Left ventricle myocardium inferior (tissue), 1 donor: ENCODE measurements around the gene PRPF39. TPM values are rescaled to one million over a fixed set of nuclear protein-coding genes. Genes with fewer than 3 reads are reported as not detected.

ENCODE experiments used
- DNase-seq: peaks from one replicate; pipeline ENCODE4 v3.0.0-alpha.2; 2020
- H3K27ac ChIP-seq: fragments of 200-600 bp; replicated peaks from 2 replicates; pipeline ENCODE4 v1.8.0; 2021
- H3K27me3 ChIP-seq: fragments of 200-600 bp; 2 replicates; pipeline ENCODE4 v1.8.0; 2021; ENCODE audit warnings: low read depth
- H3K36me3 ChIP-seq: fragments of 200-600 bp; 2 replicates; pipeline ENCODE4 v1.8.0; 2021
- H3K4me1 ChIP-seq: fragments of 200-600 bp; 2 replicates; pipeline ENCODE4 v1.8.0; 2021
- H3K4me3 ChIP-seq: fragments of 200-600 bp; 2 replicates; pipeline ENCODE4 v1.8.0; 2021; ENCODE audit warnings: mild to moderate bottlenecking, moderate library complexity
- H3K9me3 ChIP-seq: fragments of 200-600 bp; replicated peaks from 2 replicates; pipeline ENCODE4 v1.8.0; 2021
- CTCF ChIP-seq: fragments of 200-600 bp; IDR thresholded peaks from 2 replicates; pipeline ENCODE4 v1.8.0; 2021; ENCODE audit warnings: antibody characterized with exemption, mild to moderate bottlenecking, borderline replicate concordance
- intact Hi-C: fragments of 100-400 bp; cut with micrococcal nuclease; formaldehyde crosslinking; loops from one replicate; pipeline ENCODE4 v1.11.0; 2022
- total RNA-seq: library from RNA; stranded (reverse); fragmentation: NEBNext Ultra II Directional; extraction: Animal tissue kit (Norgen Biotek cat#: 25700); gene quantifications from one replicate; pipeline ENCODE4 v1.2.1, GENCODE V29; 2021
- donor health status: DM: no; HTN: yes; CAD: no; lungs with severe emphysema.

The PRPF39 gene
- total RNA-seq, 1 donor from 2014 or later, result 11.1 TPM

DNA sequence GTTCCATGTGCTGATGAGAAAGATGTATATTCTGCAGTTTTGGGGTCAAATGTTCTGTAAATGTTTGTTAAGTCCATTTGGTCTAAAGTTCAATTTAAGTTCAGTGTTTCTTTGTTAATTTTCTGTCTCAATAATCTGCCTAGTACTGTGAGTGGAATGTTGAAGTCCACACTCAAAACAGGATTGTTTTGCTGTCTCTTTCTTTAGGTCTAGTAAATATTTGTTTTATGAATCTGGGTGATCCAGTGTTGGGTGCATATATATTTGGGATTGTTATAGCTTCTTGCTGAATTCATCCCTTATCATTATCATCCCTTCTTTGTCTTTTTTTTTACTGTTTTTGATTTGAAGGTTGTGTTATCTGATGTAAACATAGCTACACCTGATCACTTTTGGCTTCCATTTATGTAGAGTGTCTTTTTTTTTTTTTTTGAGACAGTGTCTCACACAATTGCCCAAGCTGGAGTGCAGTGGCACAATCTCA is 26.0 kb upstream of the PRPF39 start:
- no peak overlapping the region for H3K4me3 ChIP-seq
- no peak for TF ChIP-seq CTCF
- H3K27ac ChIP-seq, result no peak overlapping the region
- H3K27me3 ChIP-seq, result no peaks in the 10 kb centered on the region
- peaks cover 37% of the 10 kb centered on the region for H3K36me3 ChIP-seq
- intact Hi-C loops, result no loop called here
- DNase-seq, result no peak
- H3K4me1 ChIP-seq, result no peaks in the 10 kb centered on the region
- H3K9me3 ChIP-seq, result peaks cover 15% of the 10 kb centered on the region

DNA sequence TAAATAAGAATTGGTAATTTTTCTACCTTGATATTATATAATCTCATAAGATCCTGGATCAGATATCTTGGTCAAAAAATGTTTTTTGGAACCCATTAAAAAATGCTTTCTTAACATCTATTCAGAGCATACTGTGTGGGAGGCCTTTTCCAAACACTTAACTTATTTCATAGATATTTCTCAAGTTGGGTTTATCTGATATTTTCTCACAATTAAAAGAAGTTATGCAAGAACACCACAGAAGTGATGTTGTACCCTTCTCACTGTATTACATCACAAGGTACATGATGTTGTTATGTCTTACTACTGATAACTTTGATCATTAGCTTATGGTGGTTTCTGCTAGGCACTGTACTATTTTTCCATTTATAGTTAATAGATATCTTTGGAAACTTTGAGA is 23.4 kb upstream of the PRPF39 start:
- H3K36me3 ChIP-seq, result peaks cover 12% of the 10 kb centered on the region
- no peak for DNase-seq
- H3K27ac ChIP-seq, result no peak overlapping the region
- H3K9me3 ChIP-seq, result peaks cover 15% of the 10 kb centered on the region
- intact Hi-C loops, result no loop called here
- no peak for TF ChIP-seq CTCF
- no peaks in the 10 kb centered on the region for H3K27me3 ChIP-seq
- no peak overlapping the region for H3K4me3 ChIP-seq
- H3K4me1 ChIP-seq, result peaks cover 12% of the 10 kb centered on the region

- TF ChIP-seq CTCF, result no peak
- intact Hi-C loops, result no loop called here
- Histone ChIP-seq H3K27ac (peak overlapping the region; percentile 74), H3K36me3 (peaks cover 17% of the 10 kb centered on the region), H3K9me3 (no peaks in the 10 kb centered on the region), H3K27me3 (no peaks in the 10 kb centered on the region), H3K4me3 (peak overlapping the region; percentile 33), H3K4me1 (peaks cover 23% of the 10 kb centered on the region)
- DNase-seq, result no peak
Observed at GRCh38 chr14:45065540-45065939, 18.4 kb upstream of the PRPF39 start.

DNA sequence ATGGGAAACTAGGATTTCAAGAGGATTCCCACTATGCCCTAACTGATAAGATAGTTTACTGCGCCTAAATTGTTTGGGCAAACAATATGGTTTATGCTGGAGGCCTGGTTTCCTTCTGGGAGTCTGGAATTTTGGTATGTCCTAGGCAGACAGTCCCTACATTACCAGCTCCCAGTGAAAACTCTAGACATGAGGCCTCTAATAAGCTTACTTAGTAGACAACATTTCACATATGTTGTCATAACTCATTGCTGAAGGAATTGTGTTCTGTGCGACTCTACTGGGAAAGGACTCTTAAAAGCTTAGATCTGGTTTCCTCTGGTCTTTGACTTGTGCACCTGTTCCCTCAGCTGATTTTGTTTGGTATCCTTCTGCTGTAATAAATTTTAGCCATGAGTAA is 18.0 kb upstream of the PRPF39 start:
- intact Hi-C loops, result no loop called here
- Histone ChIP-seq H3K4me3 (peak overlapping the region; percentile 33), H3K4me1 (peaks cover 23% of the 10 kb centered on the region), H3K9me3 (no peaks in the 10 kb centered on the region), H3K36me3 (peaks cover 21% of the 10 kb centered on the region), H3K27me3 (no peaks in the 10 kb centered on the region), H3K27ac (peak overlapping the region; percentile 74)
- no peak for TF ChIP-seq CTCF
- no peak for DNase-seq

- Histone ChIP-seq H3K27me3 (no peaks in the 10 kb centered on the region), H3K27ac (peak overlapping the region; percentile 74), H3K36me3 (peaks cover 23% of the 10 kb centered on the region), H3K9me3 (no peaks in the 10 kb centered on the region), H3K4me1 (peaks cover 23% of the 10 kb centered on the region), H3K4me3 (no peak overlapping the region)
- no peak for DNase-seq
- no peak for TF ChIP-seq CTCF
- intact Hi-C loops, result no loop called here
Observed at GRCh38 chr14:45066667-45067066, 17.2 kb upstream of the PRPF39 start.
